GM13977 (cell line): ENCODE results near the gene NOBOX.

ENCODE experiments used
- DNase-seq: peaks from one replicate; pipeline ENCODE4 v3.0.0; 2012; ENCODE audit warnings: low spot score
- in situ Hi-C: fragments of 300-500 bp; cut with MboI; formaldehyde crosslinking; loops from one replicate; pipeline ENCODE4 v1.12.0; 2022; ENCODE audit warnings: low sequenced_read_pairs, low pct_unique_long_range_greater_than_20kb, mixed read lengths, inconsistent platforms; ENCODE audit not compliant: unreplicated experiment
- TF ChIP-seq, protein P1 (sequence below): IDR thresholded peaks from 2 replicates; pipeline ENCODE4 v1.5.1; 2012; ENCODE audit warnings: mild to moderate bottlenecking, control low read depth; ENCODE audit not compliant: insufficient read depth; ENCODE audit errors: extremely low read depth, missing control alignments

NOBOX gene

DNA sequence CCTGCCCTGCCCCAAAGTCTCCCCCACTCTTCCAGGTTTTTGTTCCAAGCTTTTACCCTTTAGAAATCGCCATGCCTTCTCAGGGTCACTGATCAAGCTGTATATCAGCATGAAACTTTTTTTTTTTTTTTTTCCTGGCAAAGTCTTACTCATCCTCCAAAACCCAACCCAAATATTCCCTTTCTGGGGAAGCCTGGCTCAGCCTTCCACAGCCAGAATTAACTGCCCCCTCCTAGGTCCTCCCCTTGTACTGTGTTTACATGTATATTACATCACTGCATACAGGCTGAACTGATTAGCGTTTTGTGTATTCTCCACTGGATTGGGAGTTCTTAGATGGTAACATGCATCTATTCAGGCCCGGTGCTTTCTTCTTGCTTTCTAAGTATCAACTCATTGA, 4.6 kb upstream of the NOBOX start:
- in situ Hi-C loops = no loop called here
- TF ChIP-seq, protein P1, sequence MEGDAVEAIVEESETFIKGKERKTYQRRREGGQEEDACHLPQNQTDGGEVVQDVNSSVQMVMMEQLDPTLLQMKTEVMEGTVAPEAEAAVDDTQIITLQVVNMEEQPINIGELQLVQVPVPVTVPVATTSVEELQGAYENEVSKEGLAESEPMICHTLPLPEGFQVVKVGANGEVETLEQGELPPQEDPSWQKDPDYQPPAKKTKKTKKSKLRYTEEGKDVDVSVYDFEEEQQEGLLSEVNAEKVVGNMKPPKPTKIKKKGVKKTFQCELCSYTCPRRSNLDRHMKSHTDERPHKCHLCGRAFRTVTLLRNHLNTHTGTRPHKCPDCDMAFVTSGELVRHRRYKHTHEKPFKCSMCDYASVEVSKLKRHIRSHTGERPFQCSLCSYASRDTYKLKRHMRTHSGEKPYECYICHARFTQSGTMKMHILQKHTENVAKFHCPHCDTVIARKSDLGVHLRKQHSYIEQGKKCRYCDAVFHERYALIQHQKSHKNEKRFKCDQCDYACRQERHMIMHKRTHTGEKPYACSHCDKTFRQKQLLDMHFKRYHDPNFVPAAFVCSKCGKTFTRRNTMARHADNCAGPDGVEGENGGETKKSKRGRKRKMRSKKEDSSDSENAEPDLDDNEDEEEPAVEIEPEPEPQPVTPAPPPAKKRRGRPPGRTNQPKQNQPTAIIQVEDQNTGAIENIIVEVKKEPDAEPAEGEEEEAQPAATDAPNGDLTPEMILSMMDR = no peak
- DNase-seq = no peak

GRCh38 chr7:144407266-144407931, 3.9 kb upstream of the NOBOX start:
- TF ChIP-seq, protein P1 = no peak
- in situ Hi-C loops = no loop called here
- no peak for DNase-seq

DNA sequence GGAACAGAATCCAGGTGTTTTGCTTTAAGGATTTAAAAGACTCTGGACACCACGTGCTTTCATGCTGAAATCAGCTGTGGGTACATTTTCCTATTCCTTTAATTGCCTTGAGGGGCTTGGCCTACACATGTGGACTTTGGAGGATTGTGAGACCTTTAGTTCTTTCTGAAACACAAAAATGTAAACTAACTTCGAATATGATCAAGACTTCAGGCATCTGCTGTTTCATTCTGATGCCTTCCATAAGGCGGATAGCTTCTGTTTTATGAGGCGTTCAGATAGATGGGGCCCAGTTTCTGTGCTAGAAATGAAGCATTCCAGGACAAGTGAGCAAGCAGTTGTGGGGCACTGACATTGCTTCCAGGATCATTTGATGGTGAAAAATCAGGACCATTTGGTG, 1.5 kb upstream of the NOBOX start:
- DNase-seq = no peak
- TF ChIP-seq, protein P1 = no peak
- in situ Hi-C loops = no loop called here

DNA sequence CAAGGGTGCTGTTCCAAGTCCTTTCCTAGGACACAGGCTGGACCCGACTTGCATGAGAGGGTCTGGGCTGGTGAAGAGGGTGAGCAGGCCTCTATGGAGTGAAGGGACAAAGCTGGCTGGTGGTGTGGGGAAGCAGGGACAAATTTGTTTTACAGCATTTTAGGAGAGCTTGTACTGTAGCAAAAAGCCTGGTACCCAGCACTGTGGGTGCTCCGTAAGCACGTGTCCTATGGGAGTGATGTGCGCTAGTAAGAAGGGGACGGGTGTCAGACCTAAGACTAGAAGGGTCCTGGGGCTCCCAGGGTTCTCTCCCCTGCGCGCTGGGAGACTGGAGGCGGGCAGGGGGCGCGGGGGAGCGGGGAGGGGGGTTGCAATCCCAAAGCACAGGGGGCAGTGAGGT, 391 bp downstream of the NOBOX start:
- DNase-seq = no peak
- TF ChIP-seq, protein P1 = no peak
- in situ Hi-C loops = no loop called here

DNA sequence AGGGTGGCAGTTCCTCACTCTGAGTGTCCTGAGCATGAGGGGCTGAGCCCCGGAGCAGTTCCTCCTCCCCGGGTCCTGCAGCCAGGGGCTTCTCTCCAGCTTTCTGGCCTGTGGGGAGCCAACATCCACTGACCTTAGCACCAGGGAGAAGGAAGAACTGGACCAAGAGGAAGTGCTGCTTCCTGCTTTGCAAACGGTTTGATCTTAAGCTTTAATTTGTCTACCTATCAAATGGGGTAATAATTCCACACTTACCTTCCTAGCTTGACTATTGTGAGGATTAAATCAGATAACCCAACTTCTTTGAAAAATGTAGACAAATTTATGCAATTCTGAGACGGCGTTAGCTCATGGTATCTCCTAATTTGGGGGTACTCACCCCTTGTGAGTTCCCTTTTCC, 2.0 kb downstream of the NOBOX start:
- DNase-seq = no peak

GRCh38 chr7:144399946-144400345, 3.5 kb downstream of the NOBOX start:
- TF ChIP-seq, protein P1 = no peak
- in situ Hi-C loops = no loop called here
- no peak for DNase-seq

More for the DNA sequence above, 2.0 kb downstream of the NOBOX start:
- TF ChIP-seq, protein P1 = no peak
- in situ Hi-C loops = no loop called here
